Measurements from ENCODE around the gene PFKL.

Gene PFKL

GRCh38 chr21:44326716-44327602 lies 27.1 kb downstream of the PFKL start:
- in situ Hi-C loops (cut with MboI; ENCODE audit: low pct_unique_long_range_greater_than_20kb, low sequenced_read_pairs, unreplicated experiment) = loop anchor here (25.0 kb wide), 1 partner anchor 460 kb away; no protein-coding TSS in a partner anchor
- DNase-seq (ENCODE audit: low spot score) = no peak
- TF ChIP-seq, protein P1, sequence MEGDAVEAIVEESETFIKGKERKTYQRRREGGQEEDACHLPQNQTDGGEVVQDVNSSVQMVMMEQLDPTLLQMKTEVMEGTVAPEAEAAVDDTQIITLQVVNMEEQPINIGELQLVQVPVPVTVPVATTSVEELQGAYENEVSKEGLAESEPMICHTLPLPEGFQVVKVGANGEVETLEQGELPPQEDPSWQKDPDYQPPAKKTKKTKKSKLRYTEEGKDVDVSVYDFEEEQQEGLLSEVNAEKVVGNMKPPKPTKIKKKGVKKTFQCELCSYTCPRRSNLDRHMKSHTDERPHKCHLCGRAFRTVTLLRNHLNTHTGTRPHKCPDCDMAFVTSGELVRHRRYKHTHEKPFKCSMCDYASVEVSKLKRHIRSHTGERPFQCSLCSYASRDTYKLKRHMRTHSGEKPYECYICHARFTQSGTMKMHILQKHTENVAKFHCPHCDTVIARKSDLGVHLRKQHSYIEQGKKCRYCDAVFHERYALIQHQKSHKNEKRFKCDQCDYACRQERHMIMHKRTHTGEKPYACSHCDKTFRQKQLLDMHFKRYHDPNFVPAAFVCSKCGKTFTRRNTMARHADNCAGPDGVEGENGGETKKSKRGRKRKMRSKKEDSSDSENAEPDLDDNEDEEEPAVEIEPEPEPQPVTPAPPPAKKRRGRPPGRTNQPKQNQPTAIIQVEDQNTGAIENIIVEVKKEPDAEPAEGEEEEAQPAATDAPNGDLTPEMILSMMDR (IDR thresholded peaks at IDR 0.05; ENCODE audit: extremely low read depth, insufficient read depth, missing control alignments) = no peak

DNA sequence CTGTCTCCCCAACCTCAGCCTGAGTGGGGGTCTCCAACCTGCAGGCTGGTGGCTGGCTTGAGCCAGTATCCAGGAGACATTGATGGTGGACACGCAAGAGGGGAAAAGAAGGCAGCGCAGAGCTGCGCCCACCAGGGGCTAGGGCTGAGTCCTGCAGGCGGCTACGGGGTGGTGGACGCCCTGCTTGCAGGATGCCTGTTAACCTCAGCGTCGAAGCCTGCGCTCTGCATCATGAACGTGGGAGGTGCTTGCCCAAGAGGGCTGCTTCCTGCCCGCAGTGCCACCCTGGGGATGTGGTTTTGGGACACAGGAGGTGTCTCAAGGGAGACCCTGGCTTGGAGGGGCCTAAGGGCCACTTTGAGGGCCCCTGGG lies 27.7 kb downstream of the PFKL start:
- no peak for DNase-seq (ENCODE audit: low spot score)
- TF ChIP-seq, protein P1 (IDR thresholded peaks at IDR 0.05; ENCODE audit: extremely low read depth, insufficient read depth, missing control alignments) = no peak
- in situ Hi-C loops (cut with MboI; ENCODE audit: low pct_unique_long_range_greater_than_20kb, low sequenced_read_pairs, unreplicated experiment) = loop anchor here (25.0 kb wide), 1 partner anchor 460 kb away; no protein-coding TSS in a partner anchor

DNA sequence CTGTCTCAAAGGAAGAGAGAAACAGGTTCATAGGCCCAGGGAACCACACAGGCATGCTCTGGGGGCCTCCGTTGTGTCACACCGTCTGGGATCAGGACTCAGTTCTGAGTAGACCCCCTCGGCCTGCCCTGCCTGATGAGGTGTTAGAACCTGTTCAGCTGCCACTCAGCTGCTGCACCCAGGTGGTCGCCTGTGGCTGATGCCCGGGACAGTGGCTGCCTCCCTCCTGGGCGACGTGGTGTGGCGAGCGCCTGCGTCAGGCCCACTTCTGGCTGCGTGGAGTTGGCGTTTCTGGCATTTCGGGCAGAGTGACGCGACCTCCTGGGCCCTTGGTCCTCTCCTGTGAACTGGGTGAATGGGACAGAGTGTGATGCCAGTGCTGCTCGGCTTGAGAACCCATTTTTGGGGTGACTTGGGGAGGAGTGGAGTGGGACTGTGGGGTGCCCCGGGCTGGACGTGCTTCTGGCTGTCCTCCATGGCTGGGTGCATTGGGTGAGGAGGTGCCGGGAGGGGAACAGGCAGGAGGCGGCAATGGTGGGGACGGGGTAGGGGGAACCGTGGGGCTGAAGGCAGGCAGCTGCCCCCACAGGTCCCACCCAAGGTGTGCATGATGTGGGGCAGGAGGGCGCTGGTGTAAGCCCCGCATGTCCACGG lies 28.5 kb downstream of the PFKL start:
- TF ChIP-seq, protein P1 (IDR thresholded peaks at IDR 0.05; ENCODE audit: extremely low read depth, insufficient read depth, missing control alignments) = no peak
- DNase-seq (ENCODE audit: low spot score) = no peak
- in situ Hi-C loops (cut with MboI; ENCODE audit: low pct_unique_long_range_greater_than_20kb, low sequenced_read_pairs, unreplicated experiment) = loop anchor here (25.0 kb wide), 1 partner anchor 459 kb away; no protein-coding TSS in a partner anchor

DNA sequence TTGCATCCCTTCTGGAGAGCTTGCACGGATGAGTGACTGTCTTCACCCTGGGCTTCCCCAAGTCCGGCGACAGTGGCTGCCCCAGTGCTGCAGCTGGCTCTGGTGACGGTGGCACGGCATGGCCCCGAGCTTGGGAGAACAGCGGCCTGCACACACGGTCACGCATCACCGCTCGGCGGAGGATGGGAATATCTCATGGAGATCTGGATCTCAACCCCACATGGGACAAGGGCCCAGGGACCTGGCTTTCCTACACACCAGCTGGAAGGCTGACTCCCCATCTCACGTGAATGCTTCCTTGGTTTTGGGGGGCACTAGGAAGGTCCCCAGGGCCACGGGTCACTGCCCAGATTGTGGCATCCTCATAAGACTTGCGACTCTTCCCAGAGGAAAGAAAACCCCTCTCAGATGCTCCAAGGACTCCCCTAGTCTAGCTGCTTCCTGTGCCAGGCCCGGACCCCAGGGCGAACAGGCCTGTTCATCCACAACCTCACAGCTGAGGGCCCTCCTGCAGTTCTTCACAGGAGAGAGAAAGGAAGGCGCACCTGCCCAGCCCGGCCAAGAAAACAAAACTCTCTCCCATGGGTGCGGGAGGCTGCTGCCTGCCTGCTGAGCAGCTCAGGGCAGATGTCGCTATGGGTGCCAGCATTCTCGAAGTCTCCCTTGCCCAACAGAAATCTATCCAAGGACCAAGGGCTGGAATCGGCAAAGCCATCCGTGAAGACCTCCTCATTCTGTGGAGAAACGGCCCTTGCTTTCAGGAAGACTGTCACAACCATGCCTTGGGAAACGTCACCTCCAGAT lies 29.4 kb downstream of the PFKL start:
- in situ Hi-C loops (cut with MboI; ENCODE audit: low pct_unique_long_range_greater_than_20kb, low sequenced_read_pairs, unreplicated experiment) = loop anchor here (25.0 kb wide), 1 partner anchor 458 kb away; no protein-coding TSS in a partner anchor
- DNase-seq (ENCODE audit: low spot score) = no peak
- TF ChIP-seq, protein P1 (IDR thresholded peaks at IDR 0.05; ENCODE audit: extremely low read depth, insufficient read depth, missing control alignments) = no peak

DNA sequence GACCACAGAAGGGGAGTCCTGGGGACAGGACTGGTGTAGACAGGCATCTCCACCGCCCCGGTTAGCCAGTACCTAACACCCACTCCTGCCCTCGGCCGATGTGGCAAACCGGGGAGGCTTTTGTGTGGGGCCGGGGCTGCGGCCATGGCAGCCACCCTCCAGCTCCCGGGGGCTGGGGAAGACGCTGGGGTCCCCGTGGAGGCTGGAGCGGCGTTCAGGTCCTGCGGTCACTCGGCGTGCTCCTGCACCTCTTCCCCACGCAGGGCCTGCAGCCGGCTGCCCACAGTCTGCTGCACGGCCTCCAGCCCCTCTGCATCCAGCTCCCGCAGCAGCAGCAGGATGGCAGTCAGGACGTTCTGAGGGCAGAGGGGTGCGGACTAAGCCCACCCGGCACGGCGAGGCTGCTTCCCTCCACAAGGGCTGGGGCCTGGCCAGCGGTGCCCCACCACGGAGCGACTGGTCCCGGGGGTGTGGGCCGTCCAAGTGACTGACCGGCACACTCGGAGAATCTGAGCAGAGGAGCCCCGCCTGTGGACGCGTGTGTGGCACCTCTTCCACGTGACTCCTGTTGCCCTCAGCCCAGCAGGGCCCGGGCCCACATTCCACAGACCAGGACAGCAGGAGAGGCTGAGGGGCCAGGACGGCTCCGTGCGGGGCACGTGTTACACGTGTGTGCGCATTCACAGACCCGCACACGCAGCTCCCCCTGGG lies 30.3 kb downstream of the PFKL start:
- in situ Hi-C loops (cut with MboI; ENCODE audit: low pct_unique_long_range_greater_than_20kb, low sequenced_read_pairs, unreplicated experiment) = loop anchor here (25.0 kb wide), 1 partner anchor 457 kb away; no protein-coding TSS in a partner anchor
- TF ChIP-seq, protein P1 (IDR thresholded peaks at IDR 0.05; ENCODE audit: extremely low read depth, insufficient read depth, missing control alignments) = no peak
- no peak for DNase-seq (ENCODE audit: low spot score)
